HepG2 (cell line): ENCODE results near the gene OLFM2. TPM values are rescaled to one million over a fixed set of nuclear protein-coding genes. Genes with fewer than 3 reads are reported as not detected.
A peak's percentile ranks its signal among the peaks of the same experiment; 100 is the strongest.
"Not testable (repeated sequence)": the region's sequence is repeated elsewhere in the genome, so short reads cannot be mapped to it uniquely, and the experiment has no call there.

Experiments
- ATAC-seq: fragments of 200-7000 bp; cut with Tn5 transposase; 3 replicates; pipeline ENCODE4 v1.9.1; 2020; ENCODE audit warnings: mild to moderate bottlenecking, moderate library complexity
- BruUV-seq: library from RNA; stranded (reverse); fragments of 400-500 nt; replicated peaks from 2 replicates; lab custom pipeline; 2021; lab: Mats Ljungman, UMichigan
- CTCF ChIA-PET: fragments of 300-600 bp; formaldehyde crosslinking; extraction: SDS; loops from one replicate; lab custom pipeline; 2021; ENCODE audit warnings: low total read pairs, inconsistent platforms, low intra/inter-chr PET ratio; lab: Yijun Ruan, JAX
- POLR2A ChIA-PET: fragments of 350-600 bp; sonication (Branson Sonifier 250); formaldehyde crosslinking; loops from one replicate; lab custom pipeline; 2020; ENCODE audit warnings: antibody characterized with exemption, inconsistent platforms; lab: Yijun Ruan, JAX
- DNase-seq: peaks from one replicate; pipeline ENCODE4 v3.0.0-alpha.2; 2015; ENCODE audit warnings: low spot score
- FAIRE-seq: peaks from 3 replicates; lab custom pipeline; 2011; peaks lifted over from hg19 to GRCh38; lab: Jason Lieb, UNC
- H2AFZ ChIP-seq: one replicate; pipeline ENCODE4 v1.6.1; 2011; ENCODE audit warnings: low read length, inconsistent platforms
- H3K27ac ChIP-seq: fragments of 300-600 bp; 3 replicates; pipeline ENCODE4 v1.8.0; 2011; ENCODE audit warnings: mixed run types, mild to moderate bottlenecking, mixed read lengths, low read length, inconsistent platforms; ENCODE audit not compliant: insufficient read depth; ENCODE audit errors: extremely low read length
- H3K27me3 ChIP-seq, 2 experiments: fragments of 200-600 bp in 1 of 2; 2 replicates in 1 of 2; 3 replicates in 1 of 2; pipeline versions ENCODE4 v1.6.0 to v1.8.0; 2011; ENCODE audit warnings: low read length in 2 of 2, mild to moderate bottlenecking in 2 of 2, moderate library complexity in 2 of 2, inconsistent platforms in 1 of 2; ENCODE audit not compliant: insufficient read depth in 2 of 2, control insufficient read depth in 1 of 2
- H3K36me3 ChIP-seq, 2 experiments: fragments of 200-600 bp in 1 of 2; replicated peaks in 1 of 2; 2 replicates in 1 of 2; 3 replicates in 1 of 2; pipeline versions ENCODE4 v1.5.1 to v1.8.0; 2011; ENCODE audit warnings: low read length in 2 of 2, inconsistent platforms in 1 of 2; ENCODE audit not compliant: insufficient read depth in 2 of 2, control insufficient read depth in 1 of 2
- H3K4me1 ChIP-seq: 2 replicates; pipeline ENCODE4 v1.5.1; 2012; ENCODE audit warnings: low read length, inconsistent platforms; ENCODE audit not compliant: insufficient read depth
- H3K4me2 ChIP-seq: 2 replicates; pipeline ENCODE4 v1.6.0; 2011; ENCODE audit warnings: low read depth, low read length, inconsistent platforms
- H3K4me3 ChIP-seq, 3 experiments: fragments of 200-600 bp in 1 of 3; sonication (generic), shearing (Covaris generic) in 1 of 3; replicated peaks in 1 of 3; 2 replicates each; pipeline ENCODE4 v1.5.1; 2011 to 2016; ENCODE audit warnings: low read length in 3 of 3, inconsistent platforms in 2 of 3, low read depth in 2 of 3, mild to moderate bottlenecking in 2 of 3, control low read depth in 1 of 3, mixed read lengths in 1 of 3; ENCODE audit not compliant: insufficient read depth in 1 of 3
- H3K79me2 ChIP-seq: one replicate; pipeline ENCODE4 v1.6.1; 2011; ENCODE audit warnings: low read length, inconsistent platforms; ENCODE audit not compliant: insufficient read depth
- H3K9ac ChIP-seq: 2 replicates; pipeline ENCODE4 v1.6.0; 2011; ENCODE audit warnings: mild to moderate bottlenecking, low read depth, low read length, inconsistent platforms; ENCODE audit not compliant: insufficient read depth
- H3K9me3 ChIP-seq: 2 replicates; pipeline ENCODE4 v1.5.1; 2012; ENCODE audit warnings: mild to moderate bottlenecking, low read length
- H4K20me1 ChIP-seq: 2 replicates; pipeline ENCODE4 v1.6.0; 2011; ENCODE audit warnings: inconsistent platforms, mild to moderate bottlenecking, low read length, moderate library complexity; ENCODE audit not compliant: insufficient read depth
- AFF4 ChIP-seq: sonication (generic); formaldehyde crosslinking; IDR thresholded peaks from 2 replicates; pipeline ENCODE4 v1.4.0; 2020; ENCODE audit warnings: missing genetic modification reagents
- FOSL2 ChIP-seq: sonication (generic); formaldehyde crosslinking; IDR thresholded peaks from 2 replicates; pipeline ENCODE4 v1.4.0; 2020; ENCODE audit warnings: missing genetic modification reagents
- FOXK2 ChIP-seq: fragments of 450-650 bp; IDR thresholded peaks from 2 replicates; pipeline ENCODE4 v1.6.1; 2016
- LRRFIP1 ChIP-seq: sonication (generic); formaldehyde crosslinking; conservative IDR thresholded peaks from 2 replicates; pipeline ENCODE4 v1.4.0; 2020; ENCODE audit warnings: missing genetic modification reagents
- SALL1 ChIP-seq: sonication (generic); formaldehyde crosslinking; IDR thresholded peaks from 2 replicates; pipeline ENCODE4 v1.8.0; 2022; ENCODE audit warnings: mild to moderate bottlenecking, missing genetic modification reagents
- SMAD9 ChIP-seq: sonication (generic); formaldehyde crosslinking; IDR thresholded peaks from 2 replicates; pipeline ENCODE4 v1.5.1; 2020; ENCODE audit warnings: mild to moderate bottlenecking, missing genetic modification reagents
- TCF12 ChIP-seq, 2 experiments: fragments of 450-650 bp in 1 of 2; sonication (generic) in 1 of 2; formaldehyde crosslinking in 1 of 2; IDR thresholded peaks; 2 replicates each; pipeline versions ENCODE4 v1.6.1 to v1.8.0; 2017 to 2022; ENCODE audit warnings: antibody characterized with exemption in 1 of 2, mild to moderate bottlenecking in 1 of 2, missing genetic modification reagents in 1 of 2, moderate library complexity in 1 of 2
- ZNF10 ChIP-seq: sonication (generic); formaldehyde crosslinking; IDR thresholded peaks from 2 replicates; pipeline ENCODE4 v1.4.0; 2020; ENCODE audit warnings: mild to moderate bottlenecking, low read depth, missing genetic modification reagents, borderline replicate concordance
- ZNF768 ChIP-seq: sonication (generic); formaldehyde crosslinking; IDR thresholded peaks from 2 replicates; pipeline ENCODE4 v1.4.0; 2020; ENCODE audit warnings: missing genetic modification reagents
- WGBS: methylation state at CpG from one replicate; pipeline ENCODE4 v1.1.6; 2017; ENCODE audit warnings: low lambda C conversion rate; 5-methylcytosine and 5-hydroxymethylcytosine counted together
- in situ Hi-C: cut with HindIII; loops from 2 replicates; pipeline ENCODE4 v1.10.0; 2017; ENCODE audit warnings: low pct_unique_long_range_greater_than_20kb; ENCODE audit not compliant: extremely low pct_ligation_motif_present
- intact Hi-C: fragments of 100-400 bp; cut with micrococcal nuclease; formaldehyde crosslinking; loops from one replicate; pipeline ENCODE4 v1.10.0; 2022; ENCODE audit not compliant: unreplicated experiment
- polyA plus RNA-seq, 8 experiments: library from polyadenylated mRNA; depleted of rRNA in 3 of 8; stranded (reverse) in 7 of 8; unstranded in 1 of 8; fragments of >200 nt; fragmentation: Illumina TruSeq in 4 of 8; extraction: Trizol in 4 of 8; gene quantifications; 2 replicates each; pipeline versions ENCODE4 v1.2.1 to v1.2.3, GENCODE V29; 2011 to 2016; ENCODE audit warnings: low read depth in 4 of 8, missing spikeins in 1 of 8, mixed read lengths in 1 of 8; ENCODE audit not compliant: insufficient read depth in 1 of 8
- total RNA-seq, 5 experiments: library from RNA; depleted of rRNA; stranded (reverse); fragments of >200 nt; fragmentation: Illumina TruSeq; extraction: Trizol; gene quantifications; 2 replicates each; pipeline ENCODE4 v1.2.3, GENCODE V29; 2016; ENCODE audit warnings: low read depth in 1 of 5
- TF ChIP-seq, protein P1 (sequence below): IDR thresholded peaks from 2 replicates; pipeline ENCODE4 v1.6.1; 2016

The OLFM2 gene
- total and polyA plus RNA-seq, 2 of the 13 experiments (the other 11 are each of a cell fraction or from before 2014, with no cell fraction given), result 0.20 to 0.51 TPM

GRCh38 chr19:9946528-9947125 is 10.3 kb upstream of the OLFM2 start:
- CTCF ChIA-PET, BruUV-seq, in situ Hi-C loops, H2AFZ ChIP-seq, H3K4me2 ChIP-seq, H3K27me3 ChIP-seq, H3K9ac ChIP-seq, H3K9me3 ChIP-seq, ATAC-seq, H3K27ac ChIP-seq, H3K36me3 ChIP-seq, FAIRE-seq, DNase-seq, H3K79me2 ChIP-seq, intact Hi-C loops, H3K4me3 ChIP-seq, POLR2A ChIA-PET, H4K20me1 ChIP-seq: not testable (repeated sequence)
- 46% methylated on average over 7 of the region's 7 CpGs for WGBS
- TF ChIP-seq ZNF768, result peak; percentile 88
- peaks cover 25% of the 10 kb centered on the region for H3K4me1 ChIP-seq

GRCh38 chr19:9945319-9945966 is 9.1 kb upstream of the OLFM2 start:
- peak overlapping the region in 1 of 3 experiments; percentile 48; a peak in 1 of 6 replicates for H3K4me3 ChIP-seq
- ATAC-seq (peak; percentile 57), DNase-seq (peak; percentile 10), FAIRE-seq (no peak)
- peak overlapping the region; percentile 47 for H3K4me2 ChIP-seq
- ChIA-PET CTCF (no interaction called here), POLR2A (no interaction called here)
- no TSS peak for BruUV-seq
- no peaks in the 10 kb centered on the region for H3K79me2 ChIP-seq
- no peaks in the 10 kb centered on the region for H4K20me1 ChIP-seq
- H3K4me1 ChIP-seq, result peaks cover 25% of the 10 kb centered on the region
- intact Hi-C loops, result no loop called here
- H3K27me3 ChIP-seq, result peaks cover 0 to 3% of the 10 kb centered on the region in 2 experiments; a peak in 1 of 5 replicates
- WGBS, result 11% methylated on average over 17 of the region's 18 CpGs
- H3K9me3 ChIP-seq, result no peaks in the 10 kb centered on the region
- H3K36me3 ChIP-seq, result no peaks in the 10 kb centered on the region
- in situ Hi-C loops, result no loop called here
- no peak overlapping the region for H3K9ac ChIP-seq
- no peak overlapping the region for H2AFZ ChIP-seq
- H3K27ac ChIP-seq, result no peak overlapping the region
- TF ChIP-seq LRRFIP1 (no peak), ZNF10 (CRISPR knock-in tag) (no peak), SALL1 (CRISPR knock-in tag) (0 out of 2 replicates have a peak, but pooled peaks have one; percentile 16), AFF4 (CRISPR knock-in tag) (no peak), TCF12 (IDR thresholded peaks at IDR 0.05) (no peak), TCF12 (CRISPR knock-in tag; IDR thresholded peaks at IDR 0.05) (no peak), FOSL2 (peak; percentile 55; the same call in 1 of the 2 replicates), FOXK2 (no peak), SMAD9 (CRISPR knock-in tag) (no peak)
- TF ChIP-seq, protein P1, sequence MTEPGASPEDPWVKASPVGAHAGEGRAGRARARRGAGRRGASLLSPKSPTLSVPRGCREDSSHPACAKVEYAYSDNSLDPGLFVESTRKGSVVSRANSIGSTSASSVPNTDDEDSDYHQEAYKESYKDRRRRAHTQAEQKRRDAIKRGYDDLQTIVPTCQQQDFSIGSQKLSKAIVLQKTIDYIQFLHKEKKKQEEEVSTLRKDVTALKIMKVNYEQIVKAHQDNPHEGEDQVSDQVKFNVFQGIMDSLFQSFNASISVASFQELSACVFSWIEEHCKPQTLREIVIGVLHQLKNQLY (CRISPR knock-in tag), result peak; percentile 20; the same call in 1 of the 2 replicates
